Right lobe of liver (tissue), 4 donors: ENCODE results near the gene ZRANB1.

ENCODE experiments used
- POLR2A ChIP-seq: fragments of 450-650 bp; IDR thresholded peaks from one replicate; pipeline ENCODE4 v1.6.1; 2017; ENCODE audit warnings: antibody characterized with exemption, mild to moderate bottlenecking
- TF ChIP-seq, protein P1 (sequence below), 4 donors: fragments of 200-600 bp in 3 of 4; fragments of 450-650 bp in 1 of 4; IDR thresholded peaks; one replicate each; pipeline versions ENCODE4 v1.5.1 to v1.8.0; 2016 to 2022; ENCODE audit warnings: antibody characterized with exemption in 4 of 4, mild to moderate bottlenecking in 2 of 4
- donor health status: DM: no; HTN: no; CAD: no.
- donor health status: DM: no; HTN: no; CAD: no.
- donor health status: DM: no; HTN: yes; CAD: no.

DNA sequence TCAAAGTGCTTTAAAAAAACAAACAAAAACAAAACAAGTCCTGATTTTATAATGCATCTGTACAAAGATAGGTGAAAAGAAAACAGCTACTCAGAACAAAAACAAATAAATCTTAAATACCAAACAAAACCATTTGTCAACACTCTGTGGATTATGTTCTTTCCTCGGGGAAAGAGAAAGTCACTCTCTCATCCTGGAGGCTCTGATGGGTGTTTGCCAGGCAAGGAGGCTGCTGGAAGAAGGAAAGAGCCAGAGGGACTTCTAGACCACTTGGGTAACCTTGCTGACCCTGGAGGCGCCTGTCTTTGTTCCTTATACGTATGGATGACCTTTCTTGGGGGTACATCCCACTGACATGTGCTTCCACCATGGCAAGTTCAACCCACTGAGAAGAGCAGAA is 92.8 kb downstream of the ZRANB1 start:
- TF ChIP-seq POLR2A: no peak
- TF ChIP-seq, protein P1, sequence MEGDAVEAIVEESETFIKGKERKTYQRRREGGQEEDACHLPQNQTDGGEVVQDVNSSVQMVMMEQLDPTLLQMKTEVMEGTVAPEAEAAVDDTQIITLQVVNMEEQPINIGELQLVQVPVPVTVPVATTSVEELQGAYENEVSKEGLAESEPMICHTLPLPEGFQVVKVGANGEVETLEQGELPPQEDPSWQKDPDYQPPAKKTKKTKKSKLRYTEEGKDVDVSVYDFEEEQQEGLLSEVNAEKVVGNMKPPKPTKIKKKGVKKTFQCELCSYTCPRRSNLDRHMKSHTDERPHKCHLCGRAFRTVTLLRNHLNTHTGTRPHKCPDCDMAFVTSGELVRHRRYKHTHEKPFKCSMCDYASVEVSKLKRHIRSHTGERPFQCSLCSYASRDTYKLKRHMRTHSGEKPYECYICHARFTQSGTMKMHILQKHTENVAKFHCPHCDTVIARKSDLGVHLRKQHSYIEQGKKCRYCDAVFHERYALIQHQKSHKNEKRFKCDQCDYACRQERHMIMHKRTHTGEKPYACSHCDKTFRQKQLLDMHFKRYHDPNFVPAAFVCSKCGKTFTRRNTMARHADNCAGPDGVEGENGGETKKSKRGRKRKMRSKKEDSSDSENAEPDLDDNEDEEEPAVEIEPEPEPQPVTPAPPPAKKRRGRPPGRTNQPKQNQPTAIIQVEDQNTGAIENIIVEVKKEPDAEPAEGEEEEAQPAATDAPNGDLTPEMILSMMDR (IDR thresholded peaks at IDR 0.05): no peak
